HEK293 (cell line): ENCODE results near the gene SMYD2.

ENCODE experiments used
- CTCF ChIA-PET: fragments of 350-600 bp; formaldehyde crosslinking; extraction: SDS; loops from one replicate; lab custom pipeline; 2021; ENCODE audit warnings: antibody characterized with exemption; lab: Yijun Ruan, JAX
- POLR2A ChIA-PET: fragments of 300-600 bp; formaldehyde crosslinking; extraction: SDS; loops from one replicate; lab custom pipeline; 2020; ENCODE audit warnings: antibody characterized with exemption, inconsistent platforms; lab: Yijun Ruan, JAX
- H3K27ac ChIP-seq: fragments of 200-500 bp; sonication (Bioruptor generic); 2 replicates; pipeline ENCODE4 v1.5.1; 2014; ENCODE audit warnings: low read depth, low read length, control low read depth, inconsistent platforms; ENCODE audit errors: extremely low read depth
- H3K36me3 ChIP-seq, 2 experiments: fragments of 200-500 bp in 1 of 2; sonication (Bioruptor generic) in 1 of 2; 1 replicate in 1 of 2; 2 replicates in 1 of 2; pipeline ENCODE4 v1.5.1; 2014 to 2017; ENCODE audit warnings: inconsistent platforms in 2 of 2, low read length in 2 of 2; ENCODE audit not compliant: control insufficient read depth in 2 of 2, insufficient read depth in 1 of 2
- H3K4me1 ChIP-seq: fragments of 200-500 bp; sonication (Bioruptor generic); 2 replicates; pipeline ENCODE4 v1.5.1; 2014; ENCODE audit warnings: mild to moderate bottlenecking, low read length, inconsistent platforms; ENCODE audit not compliant: control insufficient read depth, insufficient read depth
- H3K4me3 ChIP-seq: 2 replicates; pipeline ENCODE4 v1.5.1; 2011; ENCODE audit warnings: low read depth, mild to moderate bottlenecking, control low read depth, low read length, moderate library complexity
- H3K9me3 ChIP-seq: fragments of 200-500 bp; sonication (Bioruptor generic); 2 replicates; pipeline ENCODE4 v1.5.1; 2014; ENCODE audit warnings: low read depth, low read length, inconsistent platforms; ENCODE audit not compliant: control insufficient read depth, insufficient read depth
- PRDM2 ChIP-seq: fragments of 450-650 bp; formaldehyde crosslinking; IDR thresholded peaks from 2 replicates; pipeline ENCODE4 v1.5.1; 2016; ENCODE audit warnings: missing biosample characterization, missing genetic modification characterization, borderline replicate concordance
- ZBTB44 ChIP-seq: fragments of 450-650 bp; IDR thresholded peaks from 2 replicates; pipeline ENCODE4 v1.5.1; 2018; ENCODE audit warnings: missing biosample characterization, mild to moderate bottlenecking, missing genetic modification characterization
- ZFHX2 ChIP-seq: fragments of 450-650 bp; formaldehyde crosslinking; conservative IDR thresholded peaks from 2 replicates; pipeline ENCODE4 v1.5.1; 2016; ENCODE audit warnings: missing biosample characterization, missing genetic modification characterization
- ZIC2 ChIP-seq: fragments of 450-650 bp; formaldehyde crosslinking; IDR thresholded peaks from 2 replicates; pipeline ENCODE4 v1.5.1; 2016; ENCODE audit warnings: missing biosample characterization, missing genetic modification characterization
- ZNF354C ChIP-seq: fragments of 450-650 bp; formaldehyde crosslinking; IDR thresholded peaks from 2 replicates; pipeline ENCODE4 v1.5.1; 2016; ENCODE audit warnings: missing biosample characterization, missing genetic modification characterization, low read depth, borderline replicate concordance
- ZNF624 ChIP-seq: fragments of 450-650 bp; formaldehyde crosslinking; IDR thresholded peaks from 2 replicates; pipeline ENCODE4 v1.5.1; 2017; ENCODE audit warnings: missing biosample characterization, missing genetic modification characterization
- ZNF654 ChIP-seq: fragments of 450-650 bp; formaldehyde crosslinking; IDR thresholded peaks from 2 replicates; pipeline ENCODE4 v1.5.1; 2016; ENCODE audit warnings: low read depth, missing biosample characterization, missing genetic modification characterization
- ZNF776 ChIP-seq: fragments of 450-650 bp; formaldehyde crosslinking; IDR thresholded peaks from 2 replicates; pipeline ENCODE4 v1.5.0; 2017; ENCODE audit warnings: missing biosample characterization, missing genetic modification characterization, borderline replicate concordance
- ZNF777 ChIP-seq: fragments of 450-650 bp; formaldehyde crosslinking; IDR thresholded peaks from 2 replicates; pipeline ENCODE4 v1.5.1; 2017; ENCODE audit warnings: missing biosample characterization, missing genetic modification characterization, borderline replicate concordance
- ZNF843 ChIP-seq: fragments of 450-650 bp; formaldehyde crosslinking; IDR thresholded peaks from 2 replicates; pipeline ENCODE4 v1.5.1; 2016; ENCODE audit warnings: missing biosample characterization, missing genetic modification characterization
- TF ChIP-seq, protein P1 (sequence below): fragments of 450-650 bp; formaldehyde crosslinking; IDR thresholded peaks from 2 replicates; pipeline ENCODE4 v1.5.1; 2016; ENCODE audit warnings: missing biosample characterization, missing genetic modification characterization, low read depth
- TF ChIP-seq, protein P2 (sequence below): fragments of 450-650 bp; formaldehyde crosslinking; IDR thresholded peaks from 2 replicates; pipeline ENCODE4 v1.5.1; 2017; ENCODE audit warnings: missing biosample characterization, missing genetic modification characterization
- TF ChIP-seq, protein P3 (sequence below): fragments of 450-650 bp; formaldehyde crosslinking; IDR thresholded peaks from 2 replicates; pipeline ENCODE4 v1.5.1; 2016; ENCODE audit warnings: missing biosample characterization, missing genetic modification characterization

Gene SMYD2

GRCh38 chr1:214349008-214349407 lies 68.0 kb downstream of the SMYD2 start (continued):
- TF ChIP-seq, protein P1, sequence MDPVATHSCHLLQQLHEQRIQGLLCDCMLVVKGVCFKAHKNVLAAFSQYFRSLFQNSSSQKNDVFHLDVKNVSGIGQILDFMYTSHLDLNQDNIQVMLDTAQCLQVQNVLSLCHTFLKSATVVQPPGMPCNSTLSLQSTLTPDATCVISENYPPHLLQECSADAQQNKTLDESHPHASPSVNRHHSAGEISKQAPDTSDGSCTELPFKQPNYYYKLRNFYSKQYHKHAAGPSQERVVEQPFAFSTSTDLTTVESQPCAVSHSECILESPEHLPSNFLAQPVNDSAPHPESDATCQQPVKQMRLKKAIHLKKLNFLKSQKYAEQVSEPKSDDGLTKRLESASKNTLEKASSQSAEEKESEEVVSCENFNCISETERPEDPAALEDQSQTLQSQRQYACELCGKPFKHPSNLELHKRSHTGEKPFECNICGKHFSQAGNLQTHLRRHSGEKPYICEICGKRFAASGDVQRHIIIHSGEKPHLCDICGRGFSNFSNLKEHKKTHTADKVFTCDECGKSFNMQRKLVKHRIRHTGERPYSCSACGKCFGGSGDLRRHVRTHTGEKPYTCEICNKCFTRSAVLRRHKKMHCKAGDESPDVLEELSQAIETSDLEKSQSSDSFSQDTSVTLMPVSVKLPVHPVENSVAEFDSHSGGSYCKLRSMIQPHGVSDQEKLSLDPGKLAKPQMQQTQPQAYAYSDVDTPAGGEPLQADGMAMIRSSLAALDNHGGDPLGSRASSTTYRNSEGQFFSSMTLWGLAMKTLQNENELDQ (tag by site-specific recombination) = no peak
- TF ChIP-seq ZNF354C (tag by site-specific recombination) (no peak), ZNF777 (tag by site-specific recombination) (no peak), ZNF654 (no peak), ZIC2 (tag by site-specific recombination) (no peak), ZNF843 (tag by site-specific recombination) (no peak), ZBTB44 (tag by site-specific recombination) (no peak), ZNF776 (tag by site-specific recombination) (no peak)
- TF ChIP-seq, protein P2, sequence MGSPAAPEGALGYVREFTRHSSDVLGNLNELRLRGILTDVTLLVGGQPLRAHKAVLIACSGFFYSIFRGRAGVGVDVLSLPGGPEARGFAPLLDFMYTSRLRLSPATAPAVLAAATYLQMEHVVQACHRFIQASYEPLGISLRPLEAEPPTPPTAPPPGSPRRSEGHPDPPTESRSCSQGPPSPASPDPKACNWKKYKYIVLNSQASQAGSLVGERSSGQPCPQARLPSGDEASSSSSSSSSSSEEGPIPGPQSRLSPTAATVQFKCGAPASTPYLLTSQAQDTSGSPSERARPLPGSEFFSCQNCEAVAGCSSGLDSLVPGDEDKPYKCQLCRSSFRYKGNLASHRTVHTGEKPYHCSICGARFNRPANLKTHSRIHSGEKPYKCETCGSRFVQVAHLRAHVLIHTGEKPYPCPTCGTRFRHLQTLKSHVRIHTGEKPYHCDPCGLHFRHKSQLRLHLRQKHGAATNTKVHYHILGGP (tag by site-specific recombination) = no peak

DNA sequence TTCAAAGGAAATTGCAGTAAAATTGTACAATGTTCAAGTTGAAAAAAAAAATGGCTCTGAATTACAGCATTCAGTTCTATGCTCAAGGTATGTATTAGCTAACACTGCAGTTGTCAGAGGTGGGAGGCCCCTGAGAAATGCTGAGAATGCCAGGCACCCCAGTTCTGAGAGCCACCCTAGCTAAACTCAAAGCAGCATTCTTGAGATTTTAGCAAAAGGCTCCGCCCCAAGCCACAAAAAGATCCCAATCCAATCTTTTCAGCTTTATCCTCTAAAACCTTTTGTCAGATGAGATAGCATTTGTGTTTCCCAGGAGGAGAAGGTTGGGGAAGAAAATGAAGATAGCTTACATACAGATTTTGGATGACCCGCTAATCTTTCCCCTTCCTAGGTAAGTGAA lies 68.8 kb downstream of the SMYD2 start:
- POLR2A ChIA-PET = interaction anchor here (0.6 kb wide), 2 partner anchors 67 to 1264 kb away, joined by 3 to 4 read pairs; no protein-coding TSS in a partner anchor
- no peak overlapping the region for H3K4me3 ChIP-seq
- H3K9me3 ChIP-seq = no peaks in the 10 kb centered on the region
- H3K4me1 ChIP-seq = no peaks in the 10 kb centered on the region
- no peak for TF ChIP-seq ZNF624
- peaks cover 4 to 18% of the 10 kb centered on the region in 2 experiments for H3K36me3 ChIP-seq
- no peak overlapping the region for H3K27ac ChIP-seq
- CTCF ChIA-PET = interaction anchor here (0.8 to 2.4 kb wide), 4 partner anchors 15 to 236 kb away, joined by 3 to 9 read pairs (median 4); no protein-coding TSS in a partner anchor

- TF ChIP-seq, protein P3, sequence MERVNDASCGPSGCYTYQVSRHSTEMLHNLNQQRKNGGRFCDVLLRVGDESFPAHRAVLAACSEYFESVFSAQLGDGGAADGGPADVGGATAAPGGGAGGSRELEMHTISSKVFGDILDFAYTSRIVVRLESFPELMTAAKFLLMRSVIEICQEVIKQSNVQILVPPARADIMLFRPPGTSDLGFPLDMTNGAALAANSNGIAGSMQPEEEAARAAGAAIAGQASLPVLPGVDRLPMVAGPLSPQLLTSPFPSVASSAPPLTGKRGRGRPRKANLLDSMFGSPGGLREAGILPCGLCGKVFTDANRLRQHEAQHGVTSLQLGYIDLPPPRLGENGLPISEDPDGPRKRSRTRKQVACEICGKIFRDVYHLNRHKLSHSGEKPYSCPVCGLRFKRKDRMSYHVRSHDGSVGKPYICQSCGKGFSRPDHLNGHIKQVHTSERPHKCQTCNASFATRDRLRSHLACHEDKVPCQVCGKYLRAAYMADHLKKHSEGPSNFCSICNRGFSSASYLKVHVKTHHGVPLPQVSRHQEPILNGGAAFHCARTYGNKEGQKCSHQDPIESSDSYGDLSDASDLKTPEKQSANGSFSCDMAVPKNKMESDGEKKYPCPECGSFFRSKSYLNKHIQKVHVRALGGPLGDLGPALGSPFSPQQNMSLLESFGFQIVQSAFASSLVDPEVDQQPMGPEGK = no peak
- TF ChIP-seq ZFHX2 (no peak), PRDM2 (tag by site-specific recombination) (no peak)
- TF ChIP-seq, all 188 proteins: peak for 0
- H3K9me3 ChIP-seq = no peaks in the 10 kb centered on the region
- ChIA-PET CTCF (interaction anchor here (0.7 to 1.0 kb wide), 2 partner anchors 19 to 90 kb away, joined by 3 to 7 read pairs; no protein-coding TSS in a partner anchor), POLR2A (no interaction called here)
- H3K4me3 ChIP-seq = no peak overlapping the region
- H3K36me3 ChIP-seq = peaks cover 8 to 33% of the 10 kb centered on the region in 2 experiments
- no peaks in the 10 kb centered on the region for H3K4me1 ChIP-seq
- no peak overlapping the region for H3K27ac ChIP-seq
Observed at GRCh38 chr1:214351551-214352277, 70.8 kb downstream of the SMYD2 start.
